ENCODE data around the gene CDCP2.
A peak's percentile ranks its signal among the peaks of the same experiment; 100 is the strongest.
"Not testable (repeated sequence)": the region's sequence is repeated elsewhere in the genome, so short reads cannot be mapped to it uniquely, and the experiment has no call there.

The CDCP2 gene

DNA sequence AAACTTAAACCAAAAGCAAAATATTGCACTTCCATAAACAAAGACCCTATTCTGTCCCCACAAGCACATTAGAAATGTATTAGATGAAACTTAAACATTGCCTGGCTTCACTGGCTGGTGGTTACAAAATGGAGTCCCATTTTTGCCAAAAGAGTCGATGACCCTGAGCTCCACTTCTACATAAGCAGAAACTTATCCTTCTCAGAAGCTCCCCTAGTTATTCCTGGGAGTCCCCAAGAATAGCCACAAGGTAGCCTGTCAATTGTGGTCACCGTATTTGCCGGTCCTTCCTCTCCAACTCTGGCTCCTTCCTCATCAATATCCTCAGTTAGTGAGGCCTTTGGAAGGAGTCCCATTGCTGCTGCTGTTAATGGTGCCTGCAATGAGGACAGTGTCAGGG lies 37.3 kb downstream of the CDCP2 start:
- H3K4me3 Mint-ChIP-seq: no peak overlapping the region
- no peaks in the 10 kb centered on the region for H3K4me1 Mint-ChIP-seq
- DNase-seq (ENCODE audit: low spot score in 2 of 2): no peak
- H3K36me3 Mint-ChIP-seq (ENCODE audit: insufficient read depth): no peaks in the 10 kb centered on the region
- no peak overlapping the region for H3K27ac Mint-ChIP-seq (ENCODE audit: low read depth)
- no peak for ATAC-seq (replicated peaks; ENCODE audit: extremely low read depth, poor library complexity, severe bottlenecking)
- no peaks in the 10 kb centered on the region for H3K9me3 Mint-ChIP-seq
- H3K27me3 Mint-ChIP-seq: no peaks in the 10 kb centered on the region

DNA sequence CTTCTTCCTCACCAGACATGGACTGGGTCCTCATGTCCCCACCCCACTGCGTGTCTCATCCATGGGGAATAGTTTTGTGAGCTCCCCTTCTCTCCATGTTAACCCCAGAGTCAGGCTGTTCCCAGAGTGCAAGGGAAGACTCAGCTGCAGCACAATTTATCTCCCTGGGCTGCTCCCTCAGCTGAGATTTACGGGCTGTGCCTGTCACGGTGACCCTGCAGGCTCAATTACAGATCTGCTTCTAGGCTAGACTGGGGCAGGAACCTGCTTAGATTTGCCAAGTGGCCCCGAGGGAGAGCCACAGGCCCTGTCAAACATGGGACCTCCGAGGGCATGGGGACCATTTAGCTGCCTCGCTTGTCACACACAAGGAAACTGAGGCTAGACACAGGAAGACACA lies 37.8 kb downstream of the CDCP2 start:
- H3K27ac Mint-ChIP-seq (ENCODE audit: low read depth): no peak overlapping the region
- no peak for ATAC-seq (replicated peaks; ENCODE audit: extremely low read depth, poor library complexity, severe bottlenecking)
- H3K4me3 Mint-ChIP-seq: no peak overlapping the region
- no peaks in the 10 kb centered on the region for H3K9me3 Mint-ChIP-seq
- no peak for DNase-seq (ENCODE audit: low spot score in 2 of 2)
- no peaks in the 10 kb centered on the region for H3K27me3 Mint-ChIP-seq
- H3K36me3 Mint-ChIP-seq (ENCODE audit: insufficient read depth): no peaks in the 10 kb centered on the region
- no peaks in the 10 kb centered on the region for H3K4me1 Mint-ChIP-seq

- Mint-ChIP-seq H3K4me3 (no peak overlapping the region), H3K27me3 (no peaks in the 10 kb centered on the region), H3K4me1 (no peaks in the 10 kb centered on the region), H3K9me3 (no peaks in the 10 kb centered on the region), H3K36me3 (ENCODE audit: insufficient read depth) (no peaks in the 10 kb centered on the region), H3K27ac (ENCODE audit: low read depth) (no peak overlapping the region)
- ATAC-seq (replicated peaks; ENCODE audit: extremely low read depth, poor library complexity, severe bottlenecking) (no peak), DNase-seq (ENCODE audit: low spot score in 2 of 2) (no peak)
These were observed 38.8 kb downstream of the CDCP2 start for GRCh38 chr1:54114001-54114400.

GRCh38 chr1:54112705-54113368 lies 40.0 kb downstream of the CDCP2 start:
- H3K4me3 Mint-ChIP-seq: no peak overlapping the region
- no peak for DNase-seq (ENCODE audit: low spot score in 2 of 2)
- no peaks in the 10 kb centered on the region for H3K4me1 Mint-ChIP-seq
- no peaks in the 10 kb centered on the region for H3K9me3 Mint-ChIP-seq
- no peaks in the 10 kb centered on the region for H3K27me3 Mint-ChIP-seq
- H3K36me3 Mint-ChIP-seq (ENCODE audit: insufficient read depth): no peaks in the 10 kb centered on the region
- ATAC-seq (replicated peaks; ENCODE audit: extremely low read depth, poor library complexity, severe bottlenecking): no peak
- H3K27ac Mint-ChIP-seq (ENCODE audit: low read depth): no peak overlapping the region

DNA sequence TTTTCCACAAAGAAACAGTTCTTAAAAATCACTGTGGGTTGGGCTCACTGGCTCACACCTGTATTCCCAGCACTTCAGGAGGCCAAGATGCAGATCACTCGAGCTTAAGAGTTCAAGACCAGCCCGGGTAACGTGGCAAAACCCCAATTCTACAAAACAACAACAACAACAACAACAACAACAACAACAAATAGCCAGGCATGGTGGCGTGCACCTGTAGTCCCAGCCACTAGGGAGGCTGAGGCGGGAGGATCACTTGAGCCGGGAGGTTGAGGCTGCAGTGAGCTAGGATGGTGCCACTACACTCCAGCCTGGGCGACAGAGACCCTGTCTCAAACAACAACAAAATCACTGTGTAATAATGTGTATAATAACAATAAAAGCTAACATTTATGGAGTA lies 40.8 kb downstream of the CDCP2 start:
- no peaks in the 10 kb centered on the region for H3K27me3 Mint-ChIP-seq
- ATAC-seq (replicated peaks; ENCODE audit: extremely low read depth, poor library complexity, severe bottlenecking) (no peak), DNase-seq (ENCODE audit: low spot score in 2 of 2) (no peak)
- no peaks in the 10 kb centered on the region for H3K36me3 Mint-ChIP-seq (ENCODE audit: insufficient read depth)
- H3K4me1 Mint-ChIP-seq: no peaks in the 10 kb centered on the region
- H3K27ac Mint-ChIP-seq (ENCODE audit: low read depth): no peak overlapping the region
- H3K4me3 Mint-ChIP-seq: no peak overlapping the region
- H3K9me3 Mint-ChIP-seq: no peaks in the 10 kb centered on the region

DNA sequence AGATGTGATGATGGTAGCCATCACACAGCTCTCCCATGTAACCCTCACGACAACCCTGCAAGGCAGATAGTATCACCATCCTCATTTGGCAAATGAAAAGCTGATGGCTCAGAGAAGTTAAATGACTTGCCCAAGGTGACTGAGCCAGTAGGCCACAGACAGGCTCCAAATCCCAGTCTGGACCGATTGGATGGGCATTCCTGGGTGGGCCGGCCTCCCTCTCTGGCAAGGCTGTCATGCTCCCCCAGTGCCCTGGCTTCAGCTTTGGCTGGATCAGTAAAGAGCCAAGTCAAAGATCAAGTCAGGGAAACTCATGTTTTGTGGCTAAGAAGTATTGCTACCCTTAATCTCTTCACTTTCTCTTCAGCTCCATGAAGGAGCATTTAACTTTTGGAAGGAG lies 41.2 kb downstream of the CDCP2 start:
- Mint-ChIP-seq H3K27ac (ENCODE audit: low read depth) (no peak overlapping the region), H3K36me3 (ENCODE audit: insufficient read depth) (no peaks in the 10 kb centered on the region), H3K27me3 (no peaks in the 10 kb centered on the region), H3K4me1 (no peaks in the 10 kb centered on the region), H3K4me3 (no peak overlapping the region), H3K9me3 (no peaks in the 10 kb centered on the region)
- DNase-seq (ENCODE audit: low spot score in 2 of 2): no peak
- no peak for ATAC-seq (replicated peaks; ENCODE audit: extremely low read depth, poor library complexity, severe bottlenecking)

GRCh38 chr1:54110996-54111395 lies 41.8 kb downstream of the CDCP2 start:
- Mint-ChIP-seq H3K4me1 (no peaks in the 10 kb centered on the region), H3K27me3 (no peaks in the 10 kb centered on the region), H3K27ac (ENCODE audit: low read depth) (no peak overlapping the region), H3K4me3 (no peak overlapping the region), H3K36me3 (ENCODE audit: insufficient read depth) (no peaks in the 10 kb centered on the region), H3K9me3 (no peaks in the 10 kb centered on the region)
- ATAC-seq (replicated peaks; ENCODE audit: extremely low read depth, poor library complexity, severe bottlenecking) (no peak), DNase-seq (ENCODE audit: low spot score in 2 of 2) (no peak)

- Mint-ChIP-seq H3K4me3 (no peak overlapping the region), H3K4me1 (no peaks in the 10 kb centered on the region), H3K27ac (ENCODE audit: low read depth) (no peak overlapping the region), H3K36me3 (ENCODE audit: insufficient read depth) (no peaks in the 10 kb centered on the region), H3K9me3 (no peaks in the 10 kb centered on the region), H3K27me3 (no peaks in the 10 kb centered on the region)
- no peak for ATAC-seq (replicated peaks; ENCODE audit: extremely low read depth, poor library complexity, severe bottlenecking)
- DNase-seq (ENCODE audit: low spot score in 2 of 2): no peak
These were observed 43.4 kb downstream of the CDCP2 start for GRCh38 chr1:54109129-54110090.

DNA sequence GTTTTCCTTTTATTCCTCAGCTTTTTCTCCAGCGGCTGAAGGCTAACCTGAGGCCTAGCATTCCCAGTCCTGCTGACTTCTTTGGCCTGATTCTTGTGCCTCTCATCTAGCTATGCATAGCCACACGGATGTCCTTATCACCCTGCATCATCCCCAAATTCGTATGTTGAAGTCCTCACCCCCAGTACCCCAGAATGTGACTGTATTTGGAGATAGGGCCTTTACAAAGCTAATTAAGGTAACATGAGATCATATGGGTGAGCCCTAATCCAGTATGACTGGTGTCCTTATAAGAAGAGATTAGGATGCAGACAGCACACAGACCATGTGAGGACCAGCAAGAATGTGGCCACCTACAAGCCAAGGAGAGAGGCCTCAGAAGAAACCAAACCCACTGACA lies 44.6 kb downstream of the CDCP2 start:
- Mint-ChIP-seq H3K36me3 (ENCODE audit: insufficient read depth) (no peaks in the 10 kb centered on the region), H3K4me3 (no peak overlapping the region), H3K4me1 (no peaks in the 10 kb centered on the region), H3K27me3 (no peaks in the 10 kb centered on the region), H3K27ac (ENCODE audit: low read depth) (no peak overlapping the region), H3K9me3 (no peaks in the 10 kb centered on the region)
- ATAC-seq (replicated peaks; ENCODE audit: extremely low read depth, poor library complexity, severe bottlenecking): no peak
- no peak for DNase-seq (ENCODE audit: low spot score in 2 of 2)

- Mint-ChIP-seq H3K27me3 (no peaks in the 10 kb centered on the region), H3K36me3 (ENCODE audit: insufficient read depth) (no peaks in the 10 kb centered on the region), H3K4me1 (no peaks in the 10 kb centered on the region), H3K4me3 (no peak overlapping the region), H3K9me3 (no peaks in the 10 kb centered on the region), H3K27ac (ENCODE audit: low read depth) (no peak overlapping the region)
- DNase-seq (ENCODE audit: low spot score in 2 of 2) (no peak), ATAC-seq (replicated peaks; ENCODE audit: extremely low read depth, poor library complexity, severe bottlenecking) (no peak)
These were observed 45.7 kb downstream of the CDCP2 start for GRCh38 chr1:54107131-54107530.

DNA sequence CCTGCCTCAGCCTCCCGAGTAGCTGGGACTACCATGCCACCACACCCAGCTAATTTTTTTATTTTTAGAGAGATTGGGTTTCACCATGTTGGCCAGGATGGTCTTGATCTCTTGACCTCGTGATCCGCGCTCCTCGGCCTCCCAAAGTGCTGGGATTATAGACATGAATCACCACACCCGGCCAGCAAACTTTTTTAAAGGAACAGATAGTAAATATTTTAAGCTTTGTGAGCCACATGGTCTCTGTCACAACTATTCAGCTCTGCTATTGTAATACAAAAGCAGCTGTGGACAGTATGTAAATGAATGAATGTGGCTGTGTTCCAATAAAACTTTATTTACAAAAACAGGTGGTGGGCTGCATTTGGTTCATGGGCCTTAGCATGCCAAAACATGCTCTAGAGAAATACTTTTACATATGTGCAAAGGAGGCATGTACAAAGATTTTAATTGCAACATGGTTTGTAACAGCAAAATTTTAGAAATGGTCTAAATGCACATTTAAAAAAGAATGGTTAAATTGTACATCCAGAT lies 47.0 kb downstream of the CDCP2 start:
- H3K27me3 Mint-ChIP-seq: no peaks in the 10 kb centered on the region
- no peak for ATAC-seq (replicated peaks; ENCODE audit: extremely low read depth, poor library complexity, severe bottlenecking)

DNA sequence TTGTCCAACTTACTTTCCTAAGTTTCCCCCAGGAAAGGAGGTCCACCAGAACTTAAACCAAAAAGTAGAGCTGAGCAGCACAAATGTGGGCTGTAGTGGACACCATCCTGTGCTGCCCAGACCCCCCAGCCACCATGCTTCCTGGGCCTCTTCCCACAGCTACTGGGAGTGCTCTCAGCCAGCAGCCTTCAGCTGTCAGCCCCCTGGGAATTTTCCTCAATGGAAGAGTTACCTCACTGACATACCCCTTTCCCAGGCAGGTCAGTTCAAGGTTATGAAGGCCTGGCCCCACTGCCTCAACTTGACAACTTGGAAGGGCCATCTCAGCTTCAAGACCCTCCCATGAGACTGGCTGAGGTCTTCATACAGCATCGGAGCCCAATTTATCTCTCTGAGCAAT lies 47.7 kb downstream of the CDCP2 start:
- peak overlapping the region; percentile 68 for H3K27ac Mint-ChIP-seq (ENCODE audit: low read depth)
- no peaks in the 10 kb centered on the region for H3K4me1 Mint-ChIP-seq
- H3K4me3 Mint-ChIP-seq: no peak overlapping the region
- H3K36me3 Mint-ChIP-seq (ENCODE audit: insufficient read depth): peaks cover 3% of the 10 kb centered on the region
- no peaks in the 10 kb centered on the region for H3K27me3 Mint-ChIP-seq
- no peaks in the 10 kb centered on the region for H3K9me3 Mint-ChIP-seq
- DNase-seq (ENCODE audit: low spot score in 2 of 2): no peak
- no peak for ATAC-seq (replicated peaks; ENCODE audit: extremely low read depth, poor library complexity, severe bottlenecking)

More for the DNA sequence above, 47.0 kb downstream of the CDCP2 start:
- no peak for DNase-seq (ENCODE audit: low spot score in 2 of 2)
- H3K36me3 Mint-ChIP-seq (ENCODE audit: insufficient read depth): no peaks in the 10 kb centered on the region
- H3K4me3 Mint-ChIP-seq: no peak overlapping the region
- H3K4me1 Mint-ChIP-seq: no peaks in the 10 kb centered on the region
- H3K9me3 Mint-ChIP-seq: no peaks in the 10 kb centered on the region
- H3K27ac Mint-ChIP-seq (ENCODE audit: low read depth): peak overlapping the region; percentile 68

DNA sequence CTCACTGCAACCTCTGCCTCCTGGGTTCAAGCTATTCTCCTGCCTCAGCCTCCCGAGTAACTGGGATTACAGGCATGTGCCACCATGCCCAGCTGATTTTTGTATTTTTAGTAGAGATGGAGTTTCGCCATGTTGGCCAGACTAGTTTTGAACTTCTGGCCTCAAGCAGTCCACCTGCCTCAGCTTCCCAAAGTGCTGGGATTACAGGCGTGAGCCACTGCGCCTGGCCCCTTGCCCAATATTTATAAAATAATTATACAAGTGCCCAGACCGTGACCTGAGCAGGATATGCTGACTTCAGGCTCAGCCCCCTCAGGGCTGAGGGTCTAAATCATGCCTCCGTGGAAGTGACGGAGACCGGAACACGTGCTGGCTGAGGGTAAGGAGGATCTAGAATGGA lies 48.2 kb downstream of the CDCP2 start:
- H3K27ac Mint-ChIP-seq (ENCODE audit: low read depth); H3K4me3 Mint-ChIP-seq; H3K4me1 Mint-ChIP-seq; H3K9me3 Mint-ChIP-seq; DNase-seq (ENCODE audit: low spot score in 2 of 2); H3K27me3 Mint-ChIP-seq; ATAC-seq (replicated peaks; ENCODE audit: extremely low read depth, poor library complexity, severe bottlenecking); H3K36me3 Mint-ChIP-seq (ENCODE audit: insufficient read depth): not testable (repeated sequence)

Data from central memory CD8-positive, alpha-beta T cell (primary cell).